Umbilical cord (tissue), 2 donors: ENCODE results near the gene REEP3. TPM values are rescaled to one million over a fixed set of nuclear protein-coding genes. Genes with fewer than 3 reads are reported as not detected.
"Not testable (repeated sequence)": the region's sequence is repeated elsewhere in the genome, so short reads cannot be mapped to it uniquely, and the experiment has no call there.

Experiments
- DNase-seq: peaks from one replicate; pipeline ENCODE4 v3.0.0-alpha.2; 2015; ENCODE audit warnings: low spot score
- total RNA-seq: library from RNA; depleted of rRNA; stranded (reverse); fragments of >200 nt; gene quantifications from one replicate; pipeline ENCODE4 v1.2.3, GENCODE V29; 2014; ENCODE audit warnings: low replicate concordance; ENCODE audit not compliant: insufficient read depth

Gene REEP3
- total RNA-seq, 1 donor from 2014 or later, result 81.9 TPM

DNA sequence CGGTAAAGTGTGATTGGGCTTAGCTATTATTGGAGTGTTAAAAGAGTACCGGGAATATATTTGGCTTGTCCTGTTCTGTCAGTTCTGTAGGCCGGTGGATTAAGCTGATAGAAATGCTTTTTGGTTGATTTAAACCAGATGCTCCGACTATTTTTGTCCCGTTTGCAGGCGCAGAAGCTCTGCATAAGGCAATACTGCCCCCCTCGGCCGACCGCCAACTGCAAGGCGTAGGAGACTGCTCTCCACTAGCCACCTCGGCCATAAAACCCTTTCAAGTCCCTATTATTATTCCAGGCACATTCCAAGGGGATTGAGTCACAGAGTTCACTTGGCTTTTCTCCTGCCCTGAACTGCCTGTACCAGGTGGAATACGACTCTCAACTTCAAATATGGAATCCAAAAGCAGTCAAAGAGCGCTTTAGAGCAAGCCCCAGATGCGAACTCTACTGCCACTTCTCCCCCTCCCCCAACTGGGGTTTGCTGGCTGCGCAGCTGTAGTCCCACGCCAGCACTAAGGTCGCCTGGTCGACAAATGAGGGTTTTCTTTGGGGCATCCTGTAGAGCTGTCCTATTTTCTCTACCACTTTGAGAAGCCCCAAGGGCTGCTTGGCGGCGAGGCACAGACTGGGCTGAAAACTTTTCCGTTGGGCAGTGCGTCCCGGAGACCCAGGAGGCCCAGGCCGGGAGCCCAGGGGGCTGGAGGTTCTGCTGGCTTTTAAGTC lies 108.3 kb downstream of the REEP3 start:
- DNase-seq, result peak; percentile 99

DNA sequence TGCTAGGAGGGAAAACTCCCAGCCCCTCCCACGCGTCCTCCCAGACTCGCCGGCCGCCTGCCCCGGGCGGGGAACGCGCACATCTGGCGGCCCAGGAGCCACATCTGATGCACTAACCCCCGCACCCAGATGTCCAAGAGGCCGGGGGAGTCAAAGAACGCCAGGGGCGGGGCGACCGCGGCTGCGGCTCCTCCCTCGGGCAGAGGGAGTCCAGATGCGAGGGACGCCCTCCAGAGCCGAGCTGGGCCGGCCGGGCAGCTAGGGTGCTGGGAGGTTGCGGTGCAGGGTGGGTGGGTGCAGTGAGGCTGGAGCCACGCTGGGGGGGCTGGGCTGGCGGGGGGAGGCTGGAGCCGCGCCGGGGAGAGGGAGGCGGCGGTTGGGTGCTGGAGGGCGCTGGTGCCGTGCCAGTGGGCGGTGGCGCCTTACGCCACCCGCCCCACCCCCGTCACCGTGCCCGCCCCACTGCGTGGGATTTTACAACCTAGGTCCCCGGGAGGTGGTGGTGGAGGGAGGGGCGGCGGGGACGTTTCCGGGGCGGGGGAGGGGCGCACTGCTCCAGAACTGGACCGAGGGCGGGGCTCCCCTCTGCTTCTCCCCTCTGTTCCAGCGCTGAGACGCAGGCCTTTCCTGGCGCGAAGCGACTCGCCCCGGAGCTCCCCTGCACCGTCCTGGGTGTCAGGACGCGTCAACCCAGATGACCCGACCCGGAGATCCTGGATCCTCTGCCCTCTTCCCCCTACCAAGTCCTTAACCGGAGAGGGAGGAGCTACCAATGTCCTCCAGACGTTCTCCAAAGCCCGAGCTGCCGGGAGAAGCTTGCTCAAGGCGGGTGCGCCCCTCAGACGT lies 109.1 kb downstream of the REEP3 start:
- peak; percentile 94 for DNase-seq

DNA sequence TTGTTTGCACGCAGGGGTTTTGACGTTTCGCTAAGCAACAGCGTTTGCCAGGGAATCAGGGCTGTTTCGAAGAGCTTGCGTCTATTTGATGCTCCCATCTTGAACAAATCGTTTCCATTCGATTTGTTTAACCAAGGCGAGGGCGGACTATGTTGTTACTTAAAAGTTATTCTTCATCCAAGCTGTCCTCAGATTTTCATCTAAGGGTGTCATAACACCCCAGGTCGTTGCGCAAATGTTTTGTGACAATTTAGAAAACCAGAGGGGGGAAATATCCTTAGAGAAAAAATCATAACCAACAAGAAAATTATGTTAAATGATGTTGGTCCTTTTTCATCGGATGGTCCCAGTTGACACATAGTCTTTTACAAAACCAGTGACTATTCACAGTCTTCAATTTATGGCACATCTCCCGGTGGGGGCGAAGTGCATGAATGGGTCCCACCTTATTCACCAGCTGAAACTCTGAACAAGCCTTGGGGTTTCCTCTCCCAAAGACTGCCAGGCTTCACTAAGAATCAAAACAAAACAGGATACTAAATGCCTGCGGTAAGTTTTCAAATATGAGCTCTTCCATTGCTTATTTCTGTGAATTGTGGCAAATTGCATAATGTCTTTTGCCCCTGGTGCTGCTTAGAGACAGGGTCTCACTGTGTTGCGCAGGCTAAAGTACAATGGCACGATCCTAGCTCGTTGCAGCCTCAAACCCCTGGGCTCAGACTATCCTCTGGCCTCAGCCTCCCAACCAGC lies 109.9 kb downstream of the REEP3 start:
- no peak for DNase-seq

DNA sequence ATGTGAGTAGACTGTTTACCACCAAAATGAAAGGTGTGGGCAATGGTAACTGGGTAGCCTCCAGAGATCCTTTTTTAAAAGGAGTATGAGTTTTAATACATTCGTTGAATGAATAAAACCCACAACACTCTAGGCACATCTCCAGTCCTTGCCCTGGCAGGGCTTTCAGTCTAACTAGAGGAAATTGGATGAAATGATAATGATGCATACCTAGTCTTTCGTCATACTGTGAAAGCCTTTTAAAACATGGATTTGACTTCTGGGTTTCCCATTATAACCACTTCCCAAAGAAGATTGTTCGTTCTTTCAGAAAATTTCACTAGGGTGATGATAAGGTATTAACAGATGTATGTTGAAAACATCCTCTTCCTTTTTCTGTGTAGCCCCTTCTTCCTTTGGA lies 110.8 kb downstream of the REEP3 start:
- no peak for DNase-seq

DNA sequence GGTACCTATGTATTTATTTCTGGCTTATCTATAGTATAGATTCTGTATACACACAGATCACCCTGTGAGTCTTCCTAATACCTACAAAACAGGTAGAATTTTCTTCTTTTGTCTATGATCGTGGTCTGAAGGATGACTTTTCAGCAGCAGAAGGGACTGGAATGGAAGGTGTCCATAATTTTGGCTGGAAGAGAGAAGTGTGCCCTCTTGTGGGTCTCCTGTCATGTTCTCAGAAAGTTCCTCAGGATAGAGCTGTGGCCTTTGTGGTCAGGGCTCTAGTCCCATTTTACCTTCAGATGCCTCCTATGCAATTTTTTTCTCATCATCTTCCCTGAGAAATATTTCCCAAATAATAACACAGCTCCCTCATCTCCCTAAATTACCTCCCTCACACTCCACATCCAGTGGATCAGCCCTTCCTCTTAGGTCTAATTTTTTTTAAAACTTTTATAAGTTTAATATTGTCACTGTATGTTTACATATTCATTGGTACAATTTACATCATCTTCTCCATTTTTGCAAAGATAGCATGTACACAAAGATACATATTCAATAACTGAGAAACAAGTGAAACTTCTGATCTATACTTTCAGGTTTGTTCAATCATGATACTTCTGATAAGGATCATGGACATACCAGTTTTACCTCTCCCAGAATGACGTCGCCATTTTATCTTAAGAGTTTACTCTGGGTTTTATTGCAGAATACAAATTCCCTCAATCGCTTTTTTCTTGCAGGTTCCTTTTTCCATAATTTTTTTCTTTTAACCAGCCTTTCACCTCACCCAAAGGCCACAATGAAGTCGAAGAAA lies 112.7 kb downstream of the REEP3 start:
- DNase-seq, result peak; percentile 42

DNA sequence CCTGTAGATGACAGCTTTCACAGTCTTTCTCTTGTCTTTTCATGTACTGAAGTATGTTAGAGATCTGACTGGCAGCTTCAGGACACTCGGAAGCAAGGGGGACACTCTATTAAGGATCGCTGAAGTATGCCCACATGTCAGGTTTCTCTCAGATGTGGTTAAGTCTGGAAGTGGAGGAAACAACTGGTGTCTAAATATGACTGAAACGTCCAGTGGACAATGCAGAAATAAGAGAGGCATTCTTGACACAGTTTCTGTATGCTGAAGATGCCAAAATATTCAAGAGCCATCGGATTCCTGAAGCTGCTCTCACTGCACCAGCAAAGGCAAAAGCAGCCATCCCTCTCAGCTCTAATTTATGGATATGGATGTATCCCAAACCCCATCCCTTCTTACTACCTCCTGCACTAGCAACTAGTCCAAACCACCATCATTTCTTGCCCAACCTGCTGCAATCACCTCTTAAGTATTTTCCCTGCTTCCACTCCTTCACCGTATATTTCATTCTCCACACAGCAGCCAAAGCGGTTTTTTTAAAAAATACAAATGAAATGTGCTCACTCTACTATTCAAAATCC lies 113.4 kb downstream of the REEP3 start:
- DNase-seq, result no peak

DNA sequence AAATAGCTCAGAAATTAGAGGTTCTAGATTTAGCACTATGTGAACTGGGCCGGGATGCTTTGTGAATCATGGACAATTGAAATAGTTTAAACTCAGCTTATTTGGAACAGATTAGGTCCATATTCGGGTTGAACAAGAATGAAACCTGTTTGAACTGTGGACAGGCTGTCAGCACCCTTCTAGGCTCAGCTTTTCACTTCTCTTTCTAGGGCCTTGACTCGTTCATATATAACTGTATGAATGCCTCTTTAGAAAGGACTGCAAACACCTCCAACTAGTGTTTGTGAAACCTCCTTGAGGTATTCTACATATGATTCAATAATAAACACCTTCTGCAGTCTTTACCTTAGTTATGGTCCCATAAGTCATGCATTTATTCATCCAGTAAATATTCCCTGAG lies 115.6 kb downstream of the REEP3 start:
- DNase-seq, result no peak

DNA sequence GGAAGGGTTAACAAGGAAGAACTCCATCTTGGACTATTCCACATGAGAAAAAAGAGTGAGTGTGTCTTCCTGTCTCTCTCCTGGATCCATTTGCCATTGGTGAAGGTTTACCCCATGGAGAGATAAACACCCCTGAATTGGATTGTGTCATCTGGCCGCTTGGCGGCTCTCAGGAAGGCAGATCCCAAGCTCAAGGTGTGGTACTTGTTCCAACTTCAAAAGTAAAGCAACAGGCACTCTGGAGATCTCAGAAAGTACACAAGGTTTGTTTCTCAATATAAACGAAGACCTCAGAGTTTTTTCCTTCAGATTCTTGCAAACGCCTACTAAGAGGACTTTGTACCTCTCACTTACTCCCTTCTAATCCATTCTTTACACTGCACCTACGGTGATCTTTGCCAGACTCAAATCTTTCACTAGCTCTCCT lies 116.7 kb downstream of the REEP3 start:
- DNase-seq, result no peak

DNA sequence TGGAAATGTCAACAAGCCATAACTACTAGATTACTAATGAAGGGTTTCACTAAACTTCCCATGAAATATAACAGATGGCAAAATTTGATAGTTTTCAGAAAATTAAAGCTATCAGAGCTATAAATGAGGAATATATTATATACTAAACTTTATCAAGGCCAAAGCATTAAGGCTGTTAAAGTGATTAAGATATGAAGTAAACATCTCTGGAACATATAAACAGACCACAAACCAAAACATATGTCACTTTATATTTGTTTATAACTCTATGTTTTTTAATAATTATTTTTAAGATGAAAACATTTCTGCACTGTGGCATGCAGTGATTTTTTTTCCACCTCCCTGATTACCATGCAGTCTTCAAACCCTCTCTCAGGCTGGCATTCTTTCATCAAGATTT lies 120.2 kb downstream of the REEP3 start:
- DNase-seq, result no peak

DNA sequence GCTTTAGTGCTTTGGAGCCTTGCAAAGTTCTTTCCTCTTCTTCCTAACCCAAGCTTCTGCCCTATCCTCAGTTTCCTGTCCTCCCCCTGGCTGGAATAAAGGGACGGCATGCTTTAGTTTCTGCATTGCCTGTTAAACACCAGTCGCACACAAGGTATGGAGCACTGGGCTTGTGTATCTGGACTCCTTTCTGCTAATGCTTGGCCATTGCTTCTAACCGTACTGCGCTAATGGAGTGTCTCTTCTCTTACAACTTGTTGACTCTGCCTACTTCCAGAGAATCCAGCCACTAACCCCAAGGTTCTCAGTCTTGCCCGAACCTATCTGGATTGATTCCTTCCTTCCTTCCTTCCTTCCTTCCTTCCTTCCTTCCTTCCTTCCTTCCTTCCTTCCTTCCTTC lies 120.6 kb downstream of the REEP3 start:
- no peak for DNase-seq

DNA sequence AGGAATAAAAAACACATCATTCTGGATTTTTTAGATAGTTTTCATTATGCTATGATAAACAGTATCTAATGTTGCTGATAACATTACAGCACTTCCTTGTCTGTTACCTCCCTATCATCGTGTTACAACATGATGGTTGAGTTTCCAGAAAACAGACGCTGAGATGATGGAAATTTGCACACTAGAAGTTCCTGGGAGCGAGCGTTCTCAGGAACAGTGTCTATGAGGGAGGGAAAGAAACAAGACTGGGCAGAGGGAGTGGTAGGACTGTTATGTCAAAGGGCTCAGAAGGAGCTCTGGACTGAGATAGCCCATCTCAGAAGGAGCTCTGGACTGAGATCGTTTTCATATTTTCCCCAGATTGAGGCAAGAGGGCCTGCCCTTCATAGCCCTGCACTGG lies 121.6 kb downstream of the REEP3 start:
- no peak for DNase-seq

DNA sequence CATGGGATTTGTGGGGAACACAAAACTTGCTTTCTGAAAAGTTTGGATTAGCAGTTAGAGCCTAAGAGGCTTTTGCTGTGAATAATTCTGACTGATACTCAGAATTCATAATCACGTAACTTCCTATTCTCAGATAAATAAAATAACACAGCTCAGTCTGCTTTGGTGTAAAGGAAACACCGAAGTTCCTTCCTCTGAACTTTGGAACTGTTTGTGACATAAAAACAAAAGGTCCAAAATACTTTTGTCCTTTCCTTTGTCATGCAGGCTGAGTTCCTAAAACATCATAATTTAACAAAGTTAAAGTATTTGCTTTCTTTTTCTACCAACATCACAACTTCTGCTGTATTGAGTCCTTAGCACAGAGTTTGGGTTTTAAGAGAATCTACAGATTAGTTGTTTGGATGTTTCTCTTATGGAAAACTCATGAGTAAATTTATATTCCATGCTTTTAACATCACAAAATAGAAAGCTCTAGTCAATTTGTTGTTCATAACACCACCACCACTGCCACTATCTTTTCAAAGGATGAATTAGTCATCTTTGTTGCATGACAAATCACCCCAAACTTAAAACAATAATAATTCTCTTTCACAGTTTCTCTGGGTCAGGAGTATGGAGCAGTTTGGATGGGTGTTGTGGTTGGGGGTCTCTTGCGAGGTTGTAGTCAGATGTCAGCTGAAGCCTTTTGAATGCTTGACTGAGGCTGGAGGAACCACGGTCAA lies 123.4 kb downstream of the REEP3 start:
- no peak for DNase-seq

DNA sequence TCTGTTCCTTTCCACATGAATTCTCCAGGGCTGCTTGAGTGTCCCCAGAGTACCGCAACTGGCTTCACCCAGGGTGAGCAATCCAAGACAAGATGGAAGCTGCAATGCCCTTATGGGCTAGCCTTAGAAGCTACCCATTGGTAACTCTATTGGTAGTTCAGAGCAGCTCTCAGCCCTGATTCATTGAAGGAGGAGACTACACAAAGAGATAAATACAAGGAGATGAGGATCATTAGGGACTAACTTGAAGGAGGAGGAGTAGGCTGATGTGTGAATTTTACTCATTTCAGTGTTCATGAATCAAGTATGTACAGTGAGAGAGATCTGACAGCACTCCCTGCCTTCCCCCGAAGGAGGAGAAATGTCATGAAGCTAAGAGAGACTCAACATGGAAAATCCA lies 124.0 kb downstream of the REEP3 start:
- no peak for DNase-seq

DNA sequence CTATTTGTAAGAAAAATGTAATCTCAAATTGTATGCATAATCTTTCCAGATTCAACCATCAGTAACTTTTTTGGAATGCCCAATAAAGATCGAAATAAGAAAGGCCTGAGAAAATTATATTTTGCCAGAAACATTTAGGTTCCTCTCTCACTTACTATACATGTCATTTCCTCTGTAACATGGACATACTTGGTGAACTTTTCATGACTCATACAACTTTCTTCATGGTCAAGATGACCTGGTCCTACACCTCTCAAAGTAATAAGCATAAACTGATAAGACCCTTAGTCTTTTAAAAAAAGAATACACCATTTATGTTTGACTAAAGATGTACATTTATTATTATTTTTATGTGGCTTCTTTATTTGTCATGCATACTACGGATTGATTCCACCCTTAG lies 125.3 kb downstream of the REEP3 start:
- no peak for DNase-seq

DNA sequence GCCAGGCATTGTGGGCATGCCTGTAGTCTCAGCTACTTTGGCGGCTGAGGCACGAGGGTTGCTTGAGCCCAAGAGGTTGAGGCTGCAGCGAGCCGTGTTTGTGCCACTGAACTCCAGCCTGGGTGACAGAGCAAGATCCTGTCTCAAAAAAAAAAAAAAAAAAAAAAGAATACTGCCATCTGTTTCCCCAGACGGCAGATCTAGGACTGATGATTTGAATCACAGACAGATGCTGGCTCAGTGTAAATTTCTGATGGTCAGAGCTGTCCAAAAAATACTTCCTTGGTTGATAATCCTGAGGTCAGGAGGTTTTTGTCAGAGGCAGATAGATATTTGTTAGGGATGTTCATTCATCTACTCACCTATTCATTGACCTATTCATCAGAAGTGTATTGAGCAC lies 130.7 kb downstream of the REEP3 start:
- DNase-seq, result no peak

DNA sequence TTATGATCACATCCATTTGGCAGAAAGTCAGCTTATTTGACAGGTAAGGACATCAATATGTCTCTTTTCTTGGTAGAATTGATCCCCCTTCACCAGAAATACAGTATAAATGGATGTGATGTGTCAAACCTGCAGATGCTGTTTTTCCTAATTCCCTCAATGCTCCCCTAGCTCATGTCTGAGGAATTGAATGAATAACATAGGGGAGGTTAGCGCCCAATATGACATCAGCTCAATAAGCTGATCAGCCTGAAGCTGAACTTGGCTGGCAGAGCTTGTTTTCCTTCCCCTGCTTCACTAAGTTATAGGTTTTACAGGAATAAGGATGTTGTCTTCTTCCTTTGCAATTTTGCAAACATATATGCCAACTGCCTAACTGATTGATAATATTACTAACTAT lies 132.5 kb downstream of the REEP3 start:
- no peak for DNase-seq

DNA sequence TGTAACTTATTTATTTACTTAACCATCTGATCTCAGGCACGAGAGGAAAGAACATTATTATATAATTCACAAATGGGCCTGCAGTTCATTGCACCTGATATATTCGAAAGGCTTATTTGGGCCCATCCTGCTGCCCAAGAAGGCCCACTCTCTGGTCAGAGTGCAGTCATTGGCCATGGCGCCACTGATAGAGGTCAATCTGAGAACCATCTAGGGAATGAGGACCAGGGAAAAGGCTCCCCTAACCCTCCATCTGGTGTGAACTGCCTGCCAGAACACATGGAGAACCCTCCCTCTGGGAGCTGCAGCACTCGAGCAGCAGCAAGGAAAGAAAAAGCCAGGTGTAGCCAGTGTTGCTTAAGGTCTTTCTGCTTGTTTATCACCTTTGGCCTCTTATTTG lies 136.6 kb downstream of the REEP3 start:
- DNase-seq, result no peak

DNA sequence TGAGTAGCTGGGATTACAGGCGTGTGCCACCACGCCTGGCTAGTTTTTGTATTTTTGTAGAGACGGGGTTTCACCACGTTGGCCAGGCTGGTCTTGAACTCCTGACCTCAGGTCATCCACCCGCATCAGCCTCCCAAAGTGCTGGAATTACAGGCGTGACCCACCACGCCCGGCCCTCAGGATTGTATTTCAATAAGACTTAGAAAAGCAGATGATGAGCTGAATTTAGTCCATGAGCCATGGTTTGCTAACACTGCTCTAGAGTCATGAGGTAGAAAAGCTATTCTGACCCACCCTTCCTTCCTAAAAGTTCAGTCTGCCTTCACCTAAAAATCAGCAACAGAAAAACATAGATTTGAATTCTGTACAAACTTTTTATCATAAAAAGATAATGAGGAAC lies 139.7 kb downstream of the REEP3 start:
- DNase-seq, result not testable (repeated sequence)

DNA sequence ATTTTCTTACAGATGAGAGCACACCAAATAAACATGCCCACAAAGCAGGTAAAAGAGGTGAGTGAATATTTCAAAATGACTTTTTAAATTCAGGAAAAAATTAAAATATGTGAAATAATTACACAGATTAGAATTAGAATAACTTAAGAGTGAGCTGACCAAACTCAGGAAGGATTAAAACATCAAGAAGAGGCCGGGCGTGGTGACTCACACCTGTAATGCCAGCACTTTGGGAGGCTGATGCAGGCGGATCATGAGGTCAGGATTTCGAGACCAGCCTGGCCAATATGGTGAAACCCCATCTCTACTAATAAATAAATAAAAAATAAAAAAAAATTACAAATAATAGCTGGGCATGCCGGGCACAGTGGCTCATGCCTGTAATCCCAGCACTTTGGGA lies 140.1 kb downstream of the REEP3 start:
- DNase-seq, result no peak

DNA sequence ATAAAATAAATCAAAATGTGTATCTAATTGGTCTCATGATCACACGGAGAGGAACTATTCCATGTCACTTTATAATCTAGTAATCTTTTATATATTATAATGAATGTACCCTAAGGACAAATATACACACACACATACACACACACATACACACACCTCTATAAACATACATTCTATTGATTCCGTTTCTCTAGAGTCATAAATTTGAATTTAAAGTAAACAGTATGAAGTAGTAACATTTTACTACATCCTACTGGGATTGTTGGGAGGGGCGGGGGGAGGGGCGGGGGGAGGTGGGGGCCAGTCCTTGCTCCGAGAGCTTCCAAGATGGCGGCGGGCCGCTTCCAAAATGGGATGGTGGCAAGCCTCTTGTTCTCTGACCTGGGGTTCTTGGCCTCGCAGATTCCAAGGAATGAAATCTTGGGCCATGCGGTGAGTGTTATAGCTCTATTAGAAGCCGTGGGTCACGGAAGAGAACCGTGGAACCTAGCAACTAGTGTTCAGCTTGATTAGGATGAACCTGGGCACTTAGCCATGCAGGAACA lies 143.2 kb downstream of the REEP3 start:
- DNase-seq, result no peak
